Liver (tissue), 9 donors: ENCODE measurements around the gene RAD51B. TPM values are rescaled to one million over a fixed set of nuclear protein-coding genes. Genes with fewer than 3 reads are reported as not detected.

Experiments
- DNase-seq: peaks from one replicate; pipeline ENCODE4 v3.0.0-alpha.2; 2017; ENCODE audit warnings: low spot score
- H3K27ac ChIP-seq, 2 donors: one replicate each; pipeline ENCODE4 v1.7.0; 2013; ENCODE audit warnings: inconsistent platforms in 2 of 2, low read length in 2 of 2, control low read depth in 1 of 2, low read depth in 1 of 2, mild to moderate bottlenecking in 1 of 2
- H3K27me3 ChIP-seq, 4 donors: one replicate each; pipeline versions ENCODE4 v1.6.1 to v1.7.0; 2013; ENCODE audit warnings: low read length in 3 of 4, inconsistent platforms in 1 of 4, mild to moderate bottlenecking in 1 of 4, moderate library complexity in 1 of 4; ENCODE audit not compliant: control insufficient read depth in 4 of 4, insufficient read depth in 4 of 4
- H3K36me3 ChIP-seq, 4 donors: one replicate each; pipeline versions ENCODE4 v1.6.1 to v1.7.0; 2013; ENCODE audit warnings: low read length in 3 of 4, mild to moderate bottlenecking in 3 of 4, low read depth in 1 of 4, moderate library complexity in 1 of 4; ENCODE audit not compliant: control insufficient read depth in 4 of 4, insufficient read depth in 3 of 4
- H3K4me1 ChIP-seq, 4 donors: one replicate each; pipeline versions ENCODE4 v1.6.1 to v1.7.0; 2013; ENCODE audit warnings: low read length in 3 of 4, mild to moderate bottlenecking in 3 of 4, moderate library complexity in 1 of 4; ENCODE audit not compliant: control insufficient read depth in 4 of 4, insufficient read depth in 4 of 4
- H3K4me3 ChIP-seq, 3 donors: one replicate each; pipeline versions ENCODE4 v1.6.1 to v1.7.0; 2013; ENCODE audit warnings: low read length in 3 of 3, control low read depth in 1 of 3, low read depth in 1 of 3, mild to moderate bottlenecking in 1 of 3
- H3K9ac ChIP-seq, 2 donors: one replicate each; pipeline ENCODE4 v1.7.0; 2013; ENCODE audit warnings: low read length in 2 of 2, mild to moderate bottlenecking in 2 of 2, moderate library complexity in 2 of 2, control low read depth in 1 of 2, low read depth in 1 of 2
- H3K9me3 ChIP-seq, 4 donors: one replicate each; pipeline versions ENCODE4 v1.6.1 to v1.7.0; 2013; ENCODE audit warnings: low read length in 3 of 4; ENCODE audit not compliant: control insufficient read depth in 4 of 4
- ATF3 ChIP-seq: IDR thresholded peaks from 2 replicates; pipeline ENCODE4 v1.6.1; 2016; ENCODE audit warnings: antibody characterized with exemption
- CTCF ChIP-seq: fragments of 150-350 bp; IDR thresholded peaks from 2 replicates; pipeline ENCODE4 v1.5.1; 2017; ENCODE audit warnings: improper control_type of control experiment, low read depth, low read length; ENCODE audit not compliant: missing input control
- EGR1 ChIP-seq, 2 donors: IDR thresholded peaks; 2 replicates each; pipeline ENCODE4 v1.6.1; 2016 to 2018; ENCODE audit warnings: antibody characterized with exemption in 2 of 2, low read depth in 2 of 2
- FOXA1 ChIP-seq: IDR thresholded peaks from 2 replicates; pipeline ENCODE4 v1.6.1; 2016; ENCODE audit warnings: antibody characterized with exemption
- FOXA2 ChIP-seq: IDR thresholded peaks from 2 replicates; pipeline ENCODE4 v1.6.1; 2016; ENCODE audit warnings: antibody characterized with exemption
- GABPA ChIP-seq, 2 donors: IDR thresholded peaks in 1 of 2; conservative IDR thresholded peaks in 1 of 2; 2 replicates each; pipeline ENCODE4 v1.6.1; 2016; ENCODE audit warnings: antibody characterized with exemption in 2 of 2, mild to moderate bottlenecking in 1 of 2, moderate library complexity in 1 of 2
- HNF4A ChIP-seq, 2 donors: conservative IDR thresholded peaks; 2 replicates each; pipeline ENCODE4 v1.6.1; 2016; ENCODE audit warnings: antibody characterized with exemption in 2 of 2, mild to moderate bottlenecking in 2 of 2
- HNF4G ChIP-seq: IDR thresholded peaks from 2 replicates; pipeline ENCODE4 v1.6.1; 2016; ENCODE audit warnings: antibody characterized with exemption
- JUND ChIP-seq, 2 donors: IDR thresholded peaks; 2 replicates each; pipeline ENCODE4 v1.6.1; 2016; ENCODE audit warnings: antibody characterized with exemption in 2 of 2
- MAX ChIP-seq: IDR thresholded peaks from 2 replicates; pipeline ENCODE4 v1.6.1; 2016; ENCODE audit warnings: antibody characterized with exemption
- NR2F2 ChIP-seq: IDR thresholded peaks from 2 replicates; pipeline ENCODE4 v1.6.1; 2016; ENCODE audit warnings: antibody characterized with exemption
- RAD21 ChIP-seq, 2 donors: IDR thresholded peaks; 2 replicates each; pipeline ENCODE4 v1.6.1; 2016; ENCODE audit warnings: antibody characterized with exemption in 2 of 2, mild to moderate bottlenecking in 2 of 2
- REST ChIP-seq: IDR thresholded peaks from 2 replicates; pipeline ENCODE4 v1.6.1; 2016; ENCODE audit warnings: antibody characterized with exemption, mild to moderate bottlenecking
- RXRA ChIP-seq, 2 donors: IDR thresholded peaks; 2 replicates each; pipeline ENCODE4 v1.6.1; 2017 to 2018; ENCODE audit warnings: antibody characterized with exemption in 2 of 2, mild to moderate bottlenecking in 1 of 2
- SP1 ChIP-seq: IDR thresholded peaks from 2 replicates; pipeline ENCODE4 v1.6.1; 2018; ENCODE audit warnings: antibody characterized with exemption, mild to moderate bottlenecking
- TAF1 ChIP-seq: conservative IDR thresholded peaks from 2 replicates; pipeline ENCODE4 v1.6.1; 2016; ENCODE audit warnings: antibody characterized with exemption, mild to moderate bottlenecking
- YY1 ChIP-seq: IDR thresholded peaks from 2 replicates; pipeline ENCODE4 v1.6.1; 2016; ENCODE audit warnings: antibody characterized with exemption, mild to moderate bottlenecking
- ZBTB33 ChIP-seq: IDR thresholded peaks from 2 replicates; pipeline ENCODE4 v1.6.1; 2016; ENCODE audit warnings: antibody characterized with exemption
- WGBS: extraction: QIAGEN DNeasy Blood & Tissue Kit; methylation state at CpG from one replicate; pipeline ENCODE4 v1.1.7; 2013; 5-methylcytosine and 5-hydroxymethylcytosine counted together
- polyA plus RNA-seq, 2 donors: library from polyadenylated mRNA; stranded (reverse) in 1 of 2; unstranded in 1 of 2; fragments of 200-250 nt in 1 of 2; fragments of >200 nt in 1 of 2; fragmentation: Nextera tagmentation in 1 of 2; extraction: Ambion mirVana in 1 of 2; gene quantifications; one replicate each; pipeline versions ENCODE4 v1.2.1 to v1.2.3, GENCODE V29; 2013 to 2015
- total RNA-seq, 2 donors: library from RNA; depleted of rRNA; stranded (reverse); fragments of >200 nt; gene quantifications; one replicate each; pipeline ENCODE4 v1.2.3, GENCODE V29; 2014
- donor health status: healthy.
- donor health status: healthy.
- donor health status: healthy.
- donor health status: healthy.
- donor health status: healthy.

The RAD51B gene
- total and polyA plus RNA-seq, 4 donors, result 0.81 to 12.9 (median 2.4) TPM

- no peak overlapping the region for H3K27ac ChIP-seq
- DNase-seq, result no peak
- no peak overlapping the region for H3K4me3 ChIP-seq
- TF ChIP-seq FOXA1, result no peak
- TF ChIP-seq GABPA (IDR thresholded peaks at IDR 0.05 in 1 of 2, conservative IDR thresholded peaks at IDR 0.05 in 1 of 2), result no peak
- no peak for TF ChIP-seq REST
- no peak for TF ChIP-seq ZBTB33
- no peak for TF ChIP-seq EGR1 (IDR thresholded peaks at IDR 0.05; ENCODE audit: low read depth in 2 of 2)
- no peak for TF ChIP-seq SP1
- TF ChIP-seq MAX, result no peak
- TF ChIP-seq HNF4G, result no peak
- no peak for TF ChIP-seq RXRA (IDR thresholded peaks at IDR 0.05)
- TF ChIP-seq TAF1, result no peak
- TF ChIP-seq HNF4A (conservative IDR thresholded peaks at IDR 0.05), result no peak
- TF ChIP-seq NR2F2, result no peak
- TF ChIP-seq RAD21 (IDR thresholded peaks at IDR 0.05), result no peak
- no peak for TF ChIP-seq FOXA2
- no peak for TF ChIP-seq ATF3
- TF ChIP-seq JUND (IDR thresholded peaks at IDR 0.05), result no peak
- no peak for TF ChIP-seq YY1
- no peak for TF ChIP-seq CTCF
- 61% methylated on average over 4 of the region's 4 CpGs for WGBS
- no peaks in the 10 kb centered on the region for H3K36me3 ChIP-seq
- H3K9me3 ChIP-seq, result no peaks in the 10 kb centered on the region
- no peak overlapping the region for H3K9ac ChIP-seq
- no peaks in the 10 kb centered on the region for H3K27me3 ChIP-seq
- H3K4me1 ChIP-seq, result peaks cover 5 to 37% (median 27%) of the 10 kb centered on the region in 4 donors
Measured at GRCh38 chr14:68244262-68244980, 424.8 kb downstream of the RAD51B start.
